Calu3 (cell line): Measurements from ENCODE around the gene EPHB2. TPM values are rescaled to one million over a fixed set of nuclear protein-coding genes. Genes with fewer than 3 reads are reported as not detected.

Experiments used
- BruUV-seq: library from RNA; stranded (reverse); fragments of 400-500 nt; replicated peaks from 2 replicates; lab custom pipeline; 2021; lab: Mats Ljungman, UMichigan
- CTCF ChIA-PET: fragments of 300-600 bp; sonication (Branson Sonifier 250); formaldehyde crosslinking; loops from one replicate; lab custom pipeline; 2022; ENCODE audit warnings: antibody characterized with exemption; lab: Charles Lee
- DNase-seq: peaks from one replicate; pipeline ENCODE4 v3.0.0; 2022
- H3K27ac Mint-ChIP-seq: one replicate; pipeline ENCODE4 v1.8.0; 2022; ENCODE audit warnings: mixed read lengths; ENCODE audit not compliant: unreplicated experiment
- H3K27me3 Mint-ChIP-seq: one replicate; pipeline ENCODE4 v1.8.0; 2022; ENCODE audit warnings: mixed read lengths; ENCODE audit not compliant: unreplicated experiment
- H3K36me3 Mint-ChIP-seq: one replicate; pipeline ENCODE4 v1.8.0; 2022; ENCODE audit warnings: mild to moderate bottlenecking, moderate library complexity, mixed read lengths; ENCODE audit not compliant: insufficient read depth, unreplicated experiment
- H3K4me1 Mint-ChIP-seq: one replicate; pipeline ENCODE4 v1.8.0; 2022; ENCODE audit warnings: mild to moderate bottlenecking, low read depth, mixed read lengths; ENCODE audit not compliant: unreplicated experiment
- H3K4me3 Mint-ChIP-seq: one replicate; pipeline ENCODE4 v1.8.0; 2022; ENCODE audit warnings: mild to moderate bottlenecking, low read depth, moderate library complexity, mixed read lengths; ENCODE audit not compliant: unreplicated experiment
- H3K9me3 Mint-ChIP-seq: one replicate; pipeline ENCODE4 v1.8.0; 2022; ENCODE audit warnings: low read depth, mixed read lengths; ENCODE audit not compliant: unreplicated experiment
- intact Hi-C: fragments of 100-400 bp; cut with micrococcal nuclease; formaldehyde crosslinking; loops from one replicate; pipeline ENCODE4 v1.10.0; 2022; ENCODE audit not compliant: unreplicated experiment
- total RNA-seq: library from RNA; stranded (reverse); gene quantifications from 2 replicates; pipeline ENCODE4 v1.2.3, GENCODE V29; 2022
- TF ChIP-seq, protein P1 (sequence below): fragments of 200-600 bp; IDR thresholded peaks from one replicate; pipeline ENCODE4 v1.8.0; 2022; ENCODE audit warnings: antibody characterized with exemption; ENCODE audit not compliant: unreplicated experiment

The EPHB2 gene
- total RNA-seq, 1 experiment from 2014 or later = 19.3 TPM

DNA sequence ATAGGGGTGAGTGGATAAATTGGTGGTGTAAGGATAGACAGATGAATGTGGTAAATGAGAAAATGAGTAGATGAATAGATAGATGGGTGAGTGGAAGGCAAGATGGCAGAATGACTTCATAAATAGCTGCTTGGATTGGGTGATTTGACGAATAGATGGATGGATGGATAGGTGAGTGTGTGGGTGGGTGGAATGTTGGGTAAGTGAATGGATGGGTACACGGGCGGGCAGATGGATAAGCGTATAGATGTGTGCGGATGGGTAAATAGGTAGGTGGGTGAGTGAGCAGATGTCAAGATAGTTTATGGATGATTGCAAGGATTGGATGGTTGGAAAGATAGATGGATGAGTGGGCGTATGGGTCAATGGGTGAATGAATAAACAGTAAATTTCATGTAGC is 59.3 kb downstream of the EPHB2 start:
- Mint-ChIP-seq H3K4me3 (no peak overlapping the region), H3K27ac (no peak overlapping the region), H3K9me3 (no peaks in the 10 kb centered on the region), H3K36me3 (peaks cover 8% of the 10 kb centered on the region), H3K27me3 (no peaks in the 10 kb centered on the region), H3K4me1 (no peaks in the 10 kb centered on the region)
- TF ChIP-seq, protein P1, sequence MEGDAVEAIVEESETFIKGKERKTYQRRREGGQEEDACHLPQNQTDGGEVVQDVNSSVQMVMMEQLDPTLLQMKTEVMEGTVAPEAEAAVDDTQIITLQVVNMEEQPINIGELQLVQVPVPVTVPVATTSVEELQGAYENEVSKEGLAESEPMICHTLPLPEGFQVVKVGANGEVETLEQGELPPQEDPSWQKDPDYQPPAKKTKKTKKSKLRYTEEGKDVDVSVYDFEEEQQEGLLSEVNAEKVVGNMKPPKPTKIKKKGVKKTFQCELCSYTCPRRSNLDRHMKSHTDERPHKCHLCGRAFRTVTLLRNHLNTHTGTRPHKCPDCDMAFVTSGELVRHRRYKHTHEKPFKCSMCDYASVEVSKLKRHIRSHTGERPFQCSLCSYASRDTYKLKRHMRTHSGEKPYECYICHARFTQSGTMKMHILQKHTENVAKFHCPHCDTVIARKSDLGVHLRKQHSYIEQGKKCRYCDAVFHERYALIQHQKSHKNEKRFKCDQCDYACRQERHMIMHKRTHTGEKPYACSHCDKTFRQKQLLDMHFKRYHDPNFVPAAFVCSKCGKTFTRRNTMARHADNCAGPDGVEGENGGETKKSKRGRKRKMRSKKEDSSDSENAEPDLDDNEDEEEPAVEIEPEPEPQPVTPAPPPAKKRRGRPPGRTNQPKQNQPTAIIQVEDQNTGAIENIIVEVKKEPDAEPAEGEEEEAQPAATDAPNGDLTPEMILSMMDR = no peak
- CTCF ChIA-PET = no interaction called here
- no peak for DNase-seq
- no TSS peak for BruUV-seq
- intact Hi-C loops = no loop called here

DNA sequence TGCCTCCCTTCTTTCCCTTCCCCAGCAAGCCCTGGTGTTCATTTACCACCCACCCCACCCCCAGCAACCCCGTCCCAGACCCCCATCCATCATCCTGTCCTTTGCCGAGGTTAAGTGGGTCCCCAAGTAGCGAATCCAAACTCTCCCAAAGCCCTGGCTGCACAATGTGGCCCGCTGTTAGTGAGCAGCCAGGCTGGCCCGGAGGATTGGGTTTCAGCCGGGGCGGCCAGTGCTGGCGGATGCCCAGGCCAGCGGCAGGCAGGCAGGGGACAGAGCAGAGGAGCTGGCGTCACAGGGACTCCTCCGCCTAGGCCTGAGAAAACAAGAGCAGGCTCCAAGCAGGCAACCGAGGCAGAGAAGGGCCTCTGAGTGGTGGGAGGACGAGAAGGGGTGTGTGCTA is 61.4 kb downstream of the EPHB2 start:
- Mint-ChIP-seq H3K27ac (no peak overlapping the region), H3K4me1 (no peaks in the 10 kb centered on the region), H3K36me3 (peaks cover 5% of the 10 kb centered on the region), H3K9me3 (no peaks in the 10 kb centered on the region), H3K4me3 (no peak overlapping the region), H3K27me3 (no peaks in the 10 kb centered on the region)
- BruUV-seq = no TSS peak
- no peak for DNase-seq
- intact Hi-C loops = no loop called here
- CTCF ChIA-PET = no interaction called here
- TF ChIP-seq, protein P1 = no peak

GRCh38 chr1:22773981-22774832 is 63.6 kb downstream of the EPHB2 start:
- no peaks in the 10 kb centered on the region for H3K9me3 Mint-ChIP-seq
- intact Hi-C loops = no loop called here
- DNase-seq = no peak
- H3K27me3 Mint-ChIP-seq = no peaks in the 10 kb centered on the region
- H3K4me1 Mint-ChIP-seq = no peaks in the 10 kb centered on the region
- TF ChIP-seq, protein P1 = no peak
- no peak overlapping the region for H3K27ac Mint-ChIP-seq
- CTCF ChIA-PET = no interaction called here
- H3K36me3 Mint-ChIP-seq = peaks cover 5% of the 10 kb centered on the region
- no TSS peak for BruUV-seq
- no peak overlapping the region for H3K4me3 Mint-ChIP-seq

GRCh38 chr1:22774833-22775182 is 64.2 kb downstream of the EPHB2 start:
- Mint-ChIP-seq H3K9me3 (no peaks in the 10 kb centered on the region), H3K4me1 (no peaks in the 10 kb centered on the region), H3K27ac (no peak overlapping the region), H3K27me3 (no peaks in the 10 kb centered on the region), H3K4me3 (no peak overlapping the region), H3K36me3 (peaks cover 5% of the 10 kb centered on the region)
- DNase-seq = no peak
- TF ChIP-seq, protein P1 = no peak
- CTCF ChIA-PET = no interaction called here
- no TSS peak for BruUV-seq
- intact Hi-C loops = no loop called here
